H1 (cell line): Measurements from ENCODE around the gene UBE2D2. TPM values are rescaled to one million over a fixed set of nuclear protein-coding genes. Genes with fewer than 3 reads are reported as not detected.

ENCODE experiments used
- GTF2F1 ChIP-seq: IDR thresholded peaks from 2 replicates; pipeline ENCODE4 v1.6.1; 2012; ENCODE audit warnings: low read depth, low read length, improper control_type of control experiment, borderline replicate concordance
- POU5F1 ChIP-seq: IDR thresholded peaks from 2 replicates; pipeline ENCODE4 v1.6.1; 2011; ENCODE audit warnings: low read depth, mild to moderate bottlenecking, low read length, moderate library complexity
- TCF12 ChIP-seq: IDR thresholded peaks from 2 replicates; pipeline ENCODE4 v1.6.1; 2011; ENCODE audit warnings: low read depth, mild to moderate bottlenecking, low read length
- polyA plus RNA-seq, 7 experiments: library from polyadenylated mRNA; depleted of rRNA in 3 of 7; stranded (reverse) in 5 of 7; unstranded in 2 of 7; fragments of >200 nt in 5 of 7; fragments of 200-250 nt in 2 of 7; gene quantifications; 1 replicate in 5 of 7; 2 replicates in 1 of 7; 4 replicates in 1 of 7; pipeline versions ENCODE4 v1.2.1 to v1.2.3, GENCODE V29; 2011 to 2013; ENCODE audit warnings: missing spikeins in 2 of 7, mixed read lengths in 2 of 7
- total RNA-seq: library from RNA; stranded (reverse); fragmentation: NEBNext Ultra II Directional; extraction: Animal tissue kit (Norgen Biotek cat#: 25700); gene quantifications from 2 replicates; pipeline ENCODE4 v1.2.1, GENCODE V29; 2021

Gene UBE2D2
- total and polyA plus RNA-seq, 2 of the 8 experiments (the other 6 are each of a cell fraction or from before 2014, with no cell fraction given) = 66.9 to 203 TPM

- TF ChIP-seq TCF12 (no peak), GTF2F1 (no peak), POU5F1 (no peak)
Measured at GRCh38 chr5:139571543-139571942, 10.4 kb downstream of the UBE2D2 start (continued).
